NCI-H2227 treated with DMSO at 0.1 percent for 48 hours (cell line): Measurements from ENCODE around the gene ADARB2.

Experiments used
- DNase-seq: peaks from one replicate; lab custom pipeline; 2025; lab: John Stamatoyannopoulos, UW

The ADARB2 gene

GRCh38 chr10:1316121-1316808 is 421.1 kb downstream of the ADARB2 start:
- DNase-seq, result no peak

- no peak for DNase-seq
These were observed 422.1 kb downstream of the ADARB2 start for GRCh38 chr10:1315178-1315577.

GRCh38 chr10:1311726-1312125 is 425.6 kb downstream of the ADARB2 start:
- DNase-seq, result no peak

- no peak for DNase-seq
These were observed 427.0 kb downstream of the ADARB2 start for GRCh38 chr10:1310271-1310789.

DNA sequence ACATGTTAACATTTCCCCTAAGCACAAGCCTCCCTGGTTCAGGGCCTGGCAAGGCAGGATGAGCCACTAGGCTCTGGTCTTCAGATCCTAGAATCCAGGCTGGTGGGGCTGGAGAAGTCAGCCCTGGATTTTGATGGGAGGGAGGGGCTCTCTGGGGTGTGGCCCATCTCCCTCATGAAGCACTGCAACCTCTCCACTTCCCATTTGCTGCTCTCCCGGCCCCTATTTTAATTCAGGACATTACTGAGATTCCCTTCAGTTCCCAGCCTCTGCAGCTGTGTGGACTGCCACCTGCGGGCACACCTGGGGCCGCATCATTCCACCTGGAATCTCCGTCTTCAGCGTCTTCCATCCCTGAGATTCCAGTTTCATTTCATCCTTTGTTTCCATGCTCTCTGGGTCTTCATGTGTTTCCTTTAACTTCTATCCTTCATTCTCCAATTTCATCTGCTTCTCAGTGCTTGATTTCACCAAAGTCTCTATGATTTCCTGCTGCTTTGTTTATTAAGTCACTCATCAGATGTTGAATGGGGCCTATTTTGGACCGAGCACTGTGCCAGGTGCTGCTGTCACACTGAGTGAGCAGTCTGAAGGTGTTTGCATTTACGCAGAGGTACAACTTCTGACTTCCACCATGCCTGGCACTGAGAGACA is 427.6 kb downstream of the ADARB2 start:
- no peak for DNase-seq

DNA sequence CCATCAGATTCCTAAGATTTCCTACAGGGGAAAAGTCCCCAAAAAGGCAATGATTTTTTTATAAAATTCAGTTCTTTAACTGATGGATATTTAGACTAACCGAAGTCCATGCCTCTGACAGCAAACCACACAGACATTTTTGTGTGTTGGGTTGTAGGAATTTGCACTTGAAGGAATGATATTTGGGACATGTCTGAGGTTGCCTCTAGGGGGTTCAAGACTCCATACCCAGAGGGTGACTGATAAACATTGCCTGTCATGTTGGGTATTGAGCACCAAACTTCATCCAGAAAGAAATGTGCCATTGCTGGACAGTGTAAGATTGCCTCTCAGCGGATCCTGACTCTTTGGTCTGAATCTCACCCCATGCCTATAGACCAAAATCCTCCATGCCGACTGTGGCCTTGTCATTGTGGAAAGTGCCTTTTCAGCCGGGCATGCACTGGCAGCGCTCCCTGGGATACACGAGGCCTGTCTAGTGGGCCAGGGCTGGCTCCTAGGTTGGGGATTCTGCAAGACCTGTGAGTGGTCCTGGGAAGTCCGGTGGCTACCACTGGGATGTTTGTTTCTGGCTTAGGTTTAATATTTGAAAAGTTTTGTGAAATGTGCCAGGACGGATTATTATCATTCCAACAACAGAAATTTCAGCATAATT is 428.2 kb downstream of the ADARB2 start:
- DNase-seq, result no peak

GRCh38 chr10:1308173-1308961 is 429.0 kb downstream of the ADARB2 start:
- no peak for DNase-seq

DNA sequence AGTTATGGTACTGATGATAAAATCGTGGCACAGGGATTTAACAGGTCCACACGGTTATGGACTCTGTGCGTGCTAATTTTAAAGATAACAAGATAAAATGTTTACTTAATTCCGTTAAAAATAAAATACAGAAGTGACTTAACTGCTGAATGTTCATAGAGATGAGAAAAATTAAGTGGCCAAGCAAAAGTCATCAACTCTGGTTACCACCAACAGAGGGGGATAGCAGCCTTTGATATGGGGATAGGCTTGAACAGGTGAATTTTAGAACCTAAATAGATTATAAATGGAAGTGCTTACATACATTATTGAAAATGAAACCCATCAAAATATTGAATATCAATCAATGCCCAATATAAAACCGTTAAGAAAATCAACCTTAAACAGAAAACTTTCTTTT is 436.2 kb downstream of the ADARB2 start:
- no peak for DNase-seq

- no peak for DNase-seq
These were observed 437.1 kb downstream of the ADARB2 start for GRCh38 chr10:1300218-1300617.

GRCh38 chr10:1299041-1299726 is 438.1 kb downstream of the ADARB2 start:
- no peak for DNase-seq

- no peak for DNase-seq
These were observed 439.6 kb downstream of the ADARB2 start for GRCh38 chr10:1297566-1298301.

DNA sequence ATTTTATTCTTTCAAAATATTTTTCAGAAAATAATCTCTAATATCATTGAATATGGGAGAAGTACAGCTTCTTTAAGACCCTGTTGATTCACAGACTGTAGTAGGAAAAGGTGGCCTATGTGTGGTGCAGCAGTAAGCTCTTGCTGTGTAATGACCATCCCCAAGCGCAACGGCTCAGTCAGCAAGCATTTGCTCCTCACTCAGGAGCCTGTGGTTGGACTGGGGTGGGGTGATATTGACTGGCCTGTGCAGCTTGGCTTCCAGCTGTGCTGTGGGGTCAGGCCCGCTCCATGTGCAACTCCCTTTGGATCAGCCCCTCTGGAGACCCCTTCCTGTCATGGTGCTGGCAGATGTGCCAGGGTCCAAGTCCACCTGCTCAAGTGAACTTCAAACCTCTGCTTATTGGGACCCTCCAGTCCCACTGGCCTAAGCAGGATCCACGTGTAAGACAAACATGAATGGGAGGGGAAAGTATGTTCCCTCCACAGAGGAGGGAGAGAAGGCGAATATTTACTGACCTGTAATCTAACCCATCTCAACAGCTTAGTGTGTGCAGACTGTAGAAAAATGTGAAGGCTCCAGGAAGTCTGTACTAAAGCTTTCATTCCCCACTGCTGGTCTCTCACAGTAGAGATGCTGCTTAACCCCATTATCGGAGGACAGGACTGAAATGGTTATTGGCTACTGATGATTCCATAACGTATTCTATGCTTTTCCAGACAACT is 441.4 kb downstream of the ADARB2 start:
- DNase-seq, result no peak

- DNase-seq, result no peak
These were observed 442.6 kb downstream of the ADARB2 start for GRCh38 chr10:1294748-1295147.

DNA sequence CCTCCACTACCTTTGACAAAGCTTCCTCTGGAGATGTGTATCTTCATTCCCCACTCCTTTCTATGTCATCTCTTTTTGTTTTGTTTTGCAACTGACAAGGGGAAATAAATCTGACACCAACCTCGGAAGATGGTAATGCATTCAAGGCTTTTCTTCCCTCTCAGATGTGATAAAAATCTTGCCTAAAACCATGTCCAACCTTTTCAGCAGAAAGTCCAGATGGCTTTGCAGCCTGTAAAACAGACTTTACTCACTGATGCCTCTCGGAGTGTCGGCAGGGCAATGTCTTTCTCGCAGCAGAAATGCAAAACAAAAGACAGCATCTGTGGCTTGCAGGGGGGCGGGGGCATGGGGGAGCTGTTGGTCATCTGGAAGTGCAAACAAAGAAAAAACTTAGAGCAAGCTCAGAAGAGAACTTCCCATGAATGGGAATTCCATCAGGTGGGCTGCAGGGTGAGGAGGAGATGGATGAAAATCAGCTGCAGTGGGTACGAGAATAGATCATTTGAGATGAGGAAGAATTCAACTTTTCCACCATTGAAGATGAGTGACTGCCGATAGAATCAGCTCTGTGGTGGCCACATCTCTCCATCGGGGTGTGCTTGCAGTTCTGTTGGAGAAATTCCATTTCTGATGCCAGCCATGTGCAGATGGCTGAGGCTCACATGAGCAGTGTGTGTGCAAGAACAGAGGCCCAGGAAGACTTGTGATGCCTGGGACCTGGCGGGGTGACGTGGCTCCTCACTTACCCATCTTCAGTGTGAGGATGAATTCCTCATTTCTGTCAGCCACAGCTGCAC is 443.5 kb downstream of the ADARB2 start:
- no peak for DNase-seq

- DNase-seq, result no peak
These were observed 444.2 kb downstream of the ADARB2 start for GRCh38 chr10:1293157-1293556.

DNA sequence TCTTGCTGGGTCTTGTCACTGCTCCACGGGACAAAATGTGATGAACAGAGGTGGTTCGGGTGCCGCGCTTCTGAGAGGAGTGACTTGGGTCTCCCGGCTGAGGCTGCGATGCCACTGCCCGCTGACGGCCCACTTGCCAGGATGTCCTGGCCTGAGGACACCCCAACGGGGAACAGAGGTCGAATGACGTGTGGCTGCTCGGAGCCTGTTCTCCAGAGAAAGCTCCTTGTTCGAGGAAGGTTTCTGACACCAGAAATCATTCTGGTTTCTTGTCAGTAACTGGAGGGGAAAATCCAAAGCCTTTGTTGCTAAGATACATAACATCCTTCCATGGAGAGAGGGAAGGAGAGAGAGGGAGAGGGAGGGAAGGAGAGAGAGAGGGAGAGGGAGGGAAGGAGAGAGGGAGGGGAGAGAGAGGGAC is 444.7 kb downstream of the ADARB2 start:
- no peak for DNase-seq

DNA sequence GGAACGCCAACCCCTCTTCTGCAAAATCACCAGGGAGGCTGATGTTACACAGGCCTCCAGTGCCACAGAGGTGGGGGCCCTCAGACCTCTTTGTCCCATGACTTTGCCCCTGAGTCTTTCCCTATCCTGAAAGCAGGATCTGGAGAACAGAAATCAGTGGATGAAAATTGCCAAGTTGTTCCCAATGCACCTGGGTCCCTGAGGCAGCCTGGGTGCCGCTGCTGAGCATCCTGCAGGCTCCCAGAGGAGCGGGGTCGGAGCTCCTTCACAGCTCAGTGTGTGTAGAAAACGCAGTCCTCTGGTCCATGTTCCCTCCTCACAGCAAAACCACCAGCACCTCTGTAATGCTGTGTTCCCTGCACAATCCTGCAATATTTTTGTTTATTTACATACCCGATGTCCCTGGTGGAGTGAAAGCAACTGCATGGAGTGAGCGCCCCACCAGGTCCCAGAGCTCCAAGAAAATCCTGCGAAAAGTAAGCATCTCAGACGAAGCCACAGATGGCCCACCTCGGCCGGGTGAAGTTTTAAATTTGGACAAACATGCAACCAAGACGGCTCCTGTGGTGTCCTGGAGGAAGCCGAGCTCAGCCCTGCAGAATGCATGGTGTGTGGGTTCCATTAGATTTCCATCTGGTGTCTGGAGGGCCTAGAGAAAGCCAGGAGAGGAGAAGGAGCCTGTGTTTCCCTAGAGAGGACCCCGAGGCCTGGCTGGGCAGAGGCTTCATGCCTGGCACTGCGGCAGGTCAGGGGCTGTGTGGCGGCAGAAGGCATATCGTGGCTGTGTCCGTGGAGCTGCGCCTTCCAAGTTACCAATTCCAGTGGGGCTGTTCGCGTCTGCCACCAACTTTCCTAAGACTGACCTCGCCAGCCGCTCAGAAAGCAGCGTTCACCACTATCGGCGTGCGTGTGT is 445.9 kb downstream of the ADARB2 start:
- DNase-seq, result no peak

DNA sequence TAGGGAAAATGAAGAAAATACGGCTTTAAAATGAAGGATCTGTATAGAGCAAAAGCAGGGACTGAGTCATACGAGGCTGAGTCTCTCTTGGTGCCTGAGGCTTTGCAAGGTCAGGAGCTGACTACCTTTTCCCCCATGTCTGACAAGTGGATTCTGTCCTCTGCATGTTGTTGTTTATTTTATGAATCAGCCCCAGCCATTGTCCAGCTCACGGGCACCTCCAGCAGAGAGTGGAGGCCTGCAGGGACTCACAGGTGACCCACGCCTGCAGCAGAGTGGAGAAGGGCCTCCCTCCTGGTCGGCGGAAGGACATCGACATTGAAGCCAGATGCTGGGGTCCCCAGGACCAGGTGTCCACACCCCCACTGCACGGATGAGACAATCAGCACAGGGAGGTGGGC is 447.3 kb downstream of the ADARB2 start:
- DNase-seq, result no peak
